CD4-positive, alpha-beta T cell treated with Interleukin-17A for 4 hours (primary cell): ENCODE results near the gene R3HDML.

Source experiments
- DNase-seq: peaks from one replicate; pipeline ENCODE4 v3.0.0-alpha.2; 2020; ENCODE audit warnings: mixed read lengths

Gene R3HDML

DNA sequence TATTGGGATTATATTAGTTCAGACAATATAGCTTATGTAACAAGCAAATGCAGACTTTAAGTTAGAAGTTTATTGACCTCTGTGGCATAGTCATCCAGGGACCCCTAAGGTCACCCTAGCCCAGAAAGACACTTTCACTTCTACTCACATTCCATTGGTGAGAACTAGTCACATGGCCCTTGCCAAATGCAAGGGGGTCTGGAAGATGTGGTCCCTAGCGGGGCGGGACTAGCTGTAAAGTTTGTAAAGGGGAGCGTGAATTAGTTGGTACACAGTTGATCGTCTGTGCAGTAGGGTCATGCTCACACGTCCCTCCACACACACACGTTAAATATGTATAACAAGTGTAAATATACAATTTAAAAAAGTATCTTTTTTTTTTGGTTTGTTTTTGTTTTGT lies 27.9 kb downstream of the R3HDML start:
- DNase-seq = no peak

DNA sequence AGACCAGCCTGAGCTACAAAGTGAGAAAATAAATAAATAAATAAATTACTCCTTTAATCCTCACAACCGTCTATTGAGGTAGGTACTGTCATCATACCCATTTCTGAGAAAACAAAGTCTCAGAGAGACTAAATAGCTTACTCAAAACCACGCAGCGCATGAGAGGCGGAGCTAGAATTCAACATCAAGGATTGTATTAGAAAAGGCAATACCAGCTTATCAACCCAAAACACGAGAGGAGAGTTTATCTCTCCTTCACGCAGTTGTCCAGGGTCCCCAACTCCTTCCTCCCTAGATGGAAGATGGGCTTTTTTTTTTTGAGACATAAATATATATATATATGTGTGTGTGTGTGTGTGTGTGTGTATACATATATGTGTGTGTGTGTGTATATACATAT lies 30.9 kb downstream of the R3HDML start:
- no peak for DNase-seq

DNA sequence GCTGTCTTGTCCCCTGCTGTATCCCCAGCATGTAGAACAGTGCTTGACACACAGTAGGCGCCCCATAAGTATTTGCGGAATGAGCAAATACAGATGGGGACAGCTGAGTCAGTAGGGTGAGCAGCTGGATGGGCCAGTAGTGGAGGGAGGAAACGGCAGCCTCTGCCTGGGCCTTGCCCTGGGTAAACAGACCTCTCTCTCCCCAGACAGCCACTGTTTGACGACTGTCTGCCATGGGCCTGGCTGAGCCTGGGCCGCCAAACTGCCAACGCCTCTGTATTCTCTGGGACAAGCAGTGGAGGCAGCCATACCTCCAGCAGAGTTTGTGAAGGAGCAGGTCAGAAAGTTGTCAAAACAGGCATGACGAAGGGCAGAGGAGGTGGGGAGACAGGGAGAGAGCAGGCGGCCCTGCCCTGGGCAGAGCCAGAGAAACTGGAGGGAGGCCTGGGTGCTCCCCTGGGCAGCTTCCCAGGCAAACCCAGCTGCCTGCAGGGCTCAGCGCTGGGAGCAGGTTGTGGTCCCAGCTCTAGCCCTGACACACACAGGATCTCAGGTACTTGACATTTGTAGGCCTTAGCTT lies 33.9 kb downstream of the R3HDML start:
- DNase-seq = no peak

DNA sequence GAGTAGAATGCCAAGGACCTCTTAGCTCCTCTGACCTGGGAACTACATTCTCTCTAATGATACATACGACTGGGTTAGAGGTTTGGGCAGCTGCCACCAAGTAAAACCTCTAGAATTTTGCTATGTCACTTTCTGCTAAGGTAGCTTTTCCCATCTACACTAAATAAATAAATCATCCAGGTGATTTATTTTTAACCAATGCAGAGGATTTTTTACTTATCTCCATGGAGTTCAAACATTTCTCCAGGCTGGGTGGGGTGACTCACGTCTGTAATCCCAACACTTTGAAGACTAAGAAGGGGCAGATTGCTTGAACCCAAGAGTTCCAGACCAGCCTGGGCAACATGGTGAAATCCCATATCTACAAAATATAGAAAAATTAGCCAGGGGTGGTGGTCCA lies 45.8 kb downstream of the R3HDML start:
- DNase-seq = no peak

DNA sequence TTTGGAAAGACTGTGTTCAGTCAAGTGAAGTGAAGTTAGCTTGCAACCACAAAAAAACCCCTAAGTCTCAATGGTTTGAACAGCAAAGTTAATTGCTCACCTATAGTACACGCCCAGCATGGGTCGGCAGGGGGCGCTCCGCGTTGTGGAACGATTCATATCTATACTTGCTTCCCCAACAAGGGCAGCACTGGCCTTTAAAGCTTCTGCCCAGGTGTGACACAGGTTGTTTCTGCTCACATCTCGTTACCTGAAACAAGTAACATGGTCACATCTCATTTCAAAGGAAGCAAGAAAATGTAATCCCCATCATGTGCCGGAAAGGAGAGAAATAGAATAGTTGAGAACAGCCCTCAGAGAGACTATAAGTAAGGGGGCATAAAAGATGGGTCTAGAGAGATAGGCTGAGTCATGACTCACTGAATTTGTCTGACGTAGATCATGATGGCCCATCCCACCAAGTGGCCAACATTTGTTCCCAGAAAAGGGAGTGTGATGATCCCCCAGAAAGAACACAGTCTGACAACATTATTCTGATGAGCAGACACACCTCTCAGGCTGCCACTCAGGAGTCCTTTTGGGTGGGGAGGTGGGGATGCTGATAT lies 47.7 kb downstream of the R3HDML start:
- DNase-seq = peak; percentile 92

DNA sequence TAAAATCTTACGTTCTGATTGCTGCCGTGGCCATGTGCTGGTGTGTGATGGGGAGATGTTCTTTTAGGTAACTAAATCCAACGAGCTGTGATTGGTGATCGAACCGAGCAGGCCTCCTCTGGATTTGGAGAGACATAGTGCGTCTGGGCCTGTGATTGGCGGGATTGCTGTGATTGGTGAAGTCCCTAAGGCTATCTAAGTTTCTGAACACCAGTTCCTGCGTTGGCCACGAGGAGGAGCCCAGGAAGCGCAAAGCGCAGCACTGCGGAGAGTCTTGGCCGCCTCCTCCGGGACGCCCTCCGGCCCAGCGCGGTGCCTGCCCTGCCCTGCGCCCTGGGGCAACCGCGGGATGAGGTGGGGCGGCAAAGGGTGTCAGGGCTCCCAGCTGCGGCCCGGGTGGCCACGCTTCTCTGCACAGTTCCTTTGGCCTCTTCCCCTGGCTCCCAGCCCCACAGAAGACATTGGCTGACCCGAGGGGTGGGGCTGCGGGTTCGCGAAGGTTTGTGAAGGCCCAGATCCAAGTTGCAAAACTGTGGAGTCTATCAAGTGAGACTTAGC lies 51.7 kb downstream of the R3HDML start:
- peak; percentile 70 for DNase-seq

DNA sequence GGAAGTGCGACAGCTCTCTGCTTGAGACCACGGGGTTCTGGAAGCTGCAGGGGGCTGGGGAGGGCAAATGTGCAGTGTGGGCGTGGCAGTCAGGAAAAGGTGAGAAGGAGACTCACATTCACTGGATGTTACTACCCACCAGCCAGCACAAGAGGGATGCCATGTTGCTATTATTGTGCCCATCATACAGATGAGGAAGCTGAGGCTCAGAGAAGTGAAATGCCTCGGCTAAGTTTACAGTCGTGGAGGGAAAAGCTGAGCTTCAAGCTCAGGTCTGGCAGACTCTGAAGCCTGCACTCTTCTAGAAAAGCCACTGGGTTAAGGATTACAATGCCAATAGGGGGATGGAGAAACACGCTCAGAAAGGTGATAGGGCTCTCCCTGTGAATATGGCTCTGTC lies 53.0 kb downstream of the R3HDML start:
- no peak for DNase-seq

DNA sequence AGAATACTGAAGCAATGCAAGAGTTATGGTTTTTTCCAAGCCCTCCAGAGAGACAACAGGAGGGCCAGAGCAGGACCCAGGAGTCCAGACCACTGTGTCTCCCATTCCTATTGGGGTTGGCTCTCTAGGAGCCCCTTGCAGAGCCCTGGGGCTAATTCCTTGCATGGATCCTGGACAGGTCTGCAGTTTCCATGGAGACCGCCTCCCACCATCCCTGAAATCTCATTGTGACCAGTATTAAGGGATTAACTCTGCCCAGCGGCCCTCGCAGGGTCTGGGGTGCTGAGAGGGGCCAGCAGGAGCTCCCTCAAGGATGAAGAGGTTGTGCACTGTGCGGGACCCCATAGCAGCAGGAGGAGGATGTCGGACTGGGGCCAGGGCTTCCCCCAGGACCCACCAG lies 53.4 kb downstream of the R3HDML start:
- no peak for DNase-seq

DNA sequence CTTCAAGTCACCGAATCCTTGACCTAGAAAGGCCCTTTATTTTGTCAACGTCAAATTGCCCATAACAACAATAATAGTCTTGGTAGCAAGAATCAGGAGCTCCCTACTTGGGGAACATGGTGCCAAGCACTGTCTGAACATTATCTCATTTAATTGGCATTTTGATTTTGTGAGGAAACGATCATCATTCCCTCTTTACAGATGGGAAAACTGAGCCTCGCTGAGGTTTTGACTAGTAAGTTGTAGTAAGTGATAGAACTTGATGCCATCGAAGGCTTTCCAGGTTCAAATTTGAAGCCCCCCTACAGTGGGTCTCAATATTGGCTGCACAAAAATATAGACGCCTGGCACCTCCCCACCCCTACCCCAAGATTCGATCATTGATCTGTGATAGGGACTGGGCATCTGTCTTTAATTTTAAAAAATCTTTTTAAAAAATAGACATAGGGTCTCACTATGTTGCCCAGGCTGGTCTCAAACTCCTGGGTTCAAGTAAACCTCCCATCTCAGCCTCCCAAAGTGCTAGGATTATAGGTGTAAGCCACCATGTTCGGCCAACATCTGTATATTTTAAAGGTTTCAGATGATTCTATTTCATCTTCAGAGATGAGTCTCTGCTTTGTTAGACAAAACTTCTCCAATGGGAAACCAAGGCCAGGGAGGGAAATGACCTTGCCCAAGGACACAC lies 55.4 kb downstream of the R3HDML start:
- DNase-seq = no peak

DNA sequence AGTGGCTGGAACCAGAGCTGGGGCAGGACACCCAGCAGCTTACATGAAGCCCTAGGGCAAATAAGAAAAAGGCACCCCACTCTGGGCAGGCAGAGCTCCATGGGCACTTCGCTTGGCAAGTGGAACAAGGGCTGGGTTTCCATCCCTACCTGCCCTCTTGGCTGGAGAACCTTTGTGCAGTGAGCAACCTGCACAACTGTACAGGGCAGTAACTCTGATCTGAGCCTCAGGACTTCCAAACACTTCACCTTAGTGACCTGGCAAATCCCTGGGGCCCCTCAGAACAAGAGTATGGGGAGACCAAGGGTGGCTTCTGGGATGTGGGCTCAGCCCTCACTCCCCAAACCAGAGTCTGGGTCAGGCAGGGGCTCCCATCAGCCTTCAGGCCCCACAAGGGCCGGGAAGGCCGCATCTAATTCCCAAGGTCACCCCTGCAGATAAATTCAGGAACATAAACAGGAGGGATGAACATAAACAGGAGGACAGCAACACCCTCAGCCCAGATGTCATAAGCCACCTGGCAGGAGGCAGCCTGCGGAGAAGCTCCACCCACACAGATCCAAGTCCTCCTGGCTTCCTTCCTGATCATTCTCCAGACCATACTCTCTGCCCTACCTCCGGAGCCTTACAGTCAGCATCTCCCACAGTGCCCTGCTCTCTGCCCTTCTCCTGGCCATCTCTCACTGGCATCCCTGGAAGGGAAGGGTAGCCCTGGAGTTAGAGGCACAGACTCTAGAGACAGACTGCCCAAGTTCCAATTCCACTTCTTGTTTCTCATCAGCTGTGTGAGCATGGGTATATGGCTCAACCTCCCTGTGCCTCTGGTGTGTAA lies 56.1 kb downstream of the R3HDML start:
- DNase-seq = no peak

DNA sequence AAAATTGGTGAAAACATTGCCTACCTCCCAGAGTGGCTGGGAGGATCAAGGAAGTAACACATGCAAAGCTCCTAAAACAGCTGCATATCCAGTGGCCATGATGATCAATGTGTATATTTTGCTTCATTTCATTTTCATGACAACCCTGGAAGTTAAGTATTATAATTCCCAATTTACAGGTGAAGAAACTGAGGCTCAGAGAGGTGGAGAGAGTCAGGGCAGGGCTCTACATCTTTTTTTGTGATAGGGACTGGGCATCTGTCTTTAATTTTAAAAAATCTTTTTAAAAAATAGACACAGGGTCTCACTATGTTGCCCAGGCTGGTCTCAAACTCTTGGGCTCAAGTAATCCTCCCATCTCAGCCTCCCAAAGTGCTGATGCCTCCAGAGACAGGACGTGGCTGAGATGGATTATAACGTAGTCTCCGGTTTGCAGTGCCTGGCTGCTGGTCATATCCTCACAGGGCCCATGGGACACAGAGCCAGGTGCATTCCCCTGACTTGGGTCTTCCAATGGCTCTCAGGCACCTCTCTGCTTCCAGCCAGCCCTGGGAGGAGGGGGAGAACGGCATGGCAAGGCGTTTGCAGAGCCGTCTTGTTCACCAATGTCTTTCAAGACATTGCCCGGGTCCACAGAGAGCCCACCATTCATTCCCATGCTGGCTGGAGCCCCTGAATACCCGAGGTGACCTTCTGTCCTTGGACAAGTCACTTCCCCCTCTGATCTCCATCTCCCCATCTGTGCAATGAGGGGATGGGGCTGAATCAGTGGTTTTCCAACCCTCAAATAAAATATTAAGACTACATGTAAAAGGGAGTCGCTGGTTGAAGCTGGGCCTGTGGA lies 57.0 kb downstream of the R3HDML start:
- no peak for DNase-seq

DNA sequence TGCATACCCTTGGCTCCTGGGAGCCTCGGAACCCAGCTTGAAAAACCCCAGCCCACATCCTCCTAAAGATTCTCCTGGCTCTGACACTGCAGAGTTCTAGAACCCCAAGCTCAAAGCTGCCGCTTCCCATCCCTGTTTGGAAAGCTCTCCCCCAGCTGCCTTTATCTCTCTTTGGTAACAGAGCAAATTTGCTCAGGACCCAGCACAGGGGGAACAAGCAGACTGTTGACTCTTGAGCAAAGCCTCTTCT lies 57.5 kb downstream of the R3HDML start:
- no peak for DNase-seq

DNA sequence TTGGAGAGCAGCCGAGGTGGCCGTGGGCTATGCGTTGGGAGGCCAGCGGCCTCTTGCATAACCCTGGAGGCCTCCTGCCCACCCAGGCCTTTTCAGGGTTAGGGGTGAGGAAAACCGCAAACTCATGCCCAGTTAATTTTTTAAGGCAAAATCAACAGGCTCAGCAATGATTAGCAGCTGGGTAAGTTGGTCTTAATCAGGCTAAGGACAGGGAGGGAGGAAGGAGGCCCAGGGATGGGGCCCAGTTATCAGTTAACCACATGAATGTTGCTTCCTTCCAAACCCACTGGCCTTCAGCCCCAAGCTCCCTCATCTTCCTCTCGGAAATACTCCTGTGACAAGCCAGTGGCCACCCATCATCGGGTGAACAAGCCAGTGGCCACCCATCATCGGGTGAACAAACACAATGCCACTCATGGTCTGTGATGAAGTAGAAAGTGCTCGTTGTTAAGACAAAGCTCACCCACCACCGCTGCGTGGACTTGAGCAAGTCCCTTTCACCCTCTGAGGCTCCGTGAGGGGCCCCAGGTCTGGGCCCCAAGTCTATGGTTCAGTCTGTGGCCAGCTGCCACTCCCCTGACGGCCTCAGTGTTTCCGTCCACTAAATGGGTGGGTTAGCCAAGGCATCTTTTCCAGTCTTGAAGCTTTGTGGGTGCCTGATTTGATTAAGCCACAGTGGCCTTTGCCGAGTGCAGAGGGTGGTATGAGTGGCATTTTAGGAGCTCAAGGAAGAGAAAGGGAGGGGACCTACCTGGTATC lies 58.0 kb downstream of the R3HDML start:
- DNase-seq = no peak

DNA sequence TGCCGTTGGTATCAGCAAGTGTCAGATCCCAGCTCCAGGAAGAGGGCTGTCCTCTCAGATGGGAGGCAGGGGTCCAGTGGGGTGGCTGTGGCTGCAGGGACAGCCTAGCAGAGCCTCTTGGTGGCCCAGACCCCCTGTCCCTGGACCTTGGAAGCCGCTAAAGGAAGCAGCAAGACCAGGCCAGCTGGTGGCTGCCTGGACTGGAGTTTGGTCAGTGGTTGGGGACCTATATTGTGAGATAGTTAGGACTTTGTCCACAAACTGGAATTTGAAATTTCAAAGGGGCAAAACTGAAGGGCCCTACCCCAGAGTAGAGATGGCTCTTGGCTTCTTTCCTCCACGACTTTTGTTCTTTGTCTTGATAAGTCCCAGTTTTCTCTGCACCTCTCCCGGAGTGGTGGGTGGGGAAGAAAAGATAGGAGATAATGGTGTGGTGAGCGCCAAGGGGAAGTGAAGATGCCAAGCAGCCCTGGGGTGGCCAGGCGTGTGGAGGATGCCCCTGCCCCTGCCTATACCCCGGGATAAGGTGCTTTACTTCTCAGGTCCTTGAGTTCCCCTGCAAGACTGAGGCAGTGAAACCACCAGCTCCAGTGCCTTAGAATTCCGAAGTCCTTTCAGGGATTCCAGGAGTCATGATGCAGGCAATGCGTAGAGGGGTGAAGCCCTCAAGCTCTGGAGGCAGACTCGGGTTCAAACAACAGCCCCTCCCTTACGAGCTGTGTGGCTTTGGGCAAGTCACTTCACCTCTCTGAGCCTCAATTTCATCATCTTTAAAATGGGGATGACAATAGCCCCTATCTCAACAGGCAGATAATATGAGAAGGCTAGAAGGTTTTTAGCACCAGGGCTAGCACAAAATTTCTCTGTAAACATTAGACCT lies 58.9 kb downstream of the R3HDML start:
- DNase-seq = no peak

DNA sequence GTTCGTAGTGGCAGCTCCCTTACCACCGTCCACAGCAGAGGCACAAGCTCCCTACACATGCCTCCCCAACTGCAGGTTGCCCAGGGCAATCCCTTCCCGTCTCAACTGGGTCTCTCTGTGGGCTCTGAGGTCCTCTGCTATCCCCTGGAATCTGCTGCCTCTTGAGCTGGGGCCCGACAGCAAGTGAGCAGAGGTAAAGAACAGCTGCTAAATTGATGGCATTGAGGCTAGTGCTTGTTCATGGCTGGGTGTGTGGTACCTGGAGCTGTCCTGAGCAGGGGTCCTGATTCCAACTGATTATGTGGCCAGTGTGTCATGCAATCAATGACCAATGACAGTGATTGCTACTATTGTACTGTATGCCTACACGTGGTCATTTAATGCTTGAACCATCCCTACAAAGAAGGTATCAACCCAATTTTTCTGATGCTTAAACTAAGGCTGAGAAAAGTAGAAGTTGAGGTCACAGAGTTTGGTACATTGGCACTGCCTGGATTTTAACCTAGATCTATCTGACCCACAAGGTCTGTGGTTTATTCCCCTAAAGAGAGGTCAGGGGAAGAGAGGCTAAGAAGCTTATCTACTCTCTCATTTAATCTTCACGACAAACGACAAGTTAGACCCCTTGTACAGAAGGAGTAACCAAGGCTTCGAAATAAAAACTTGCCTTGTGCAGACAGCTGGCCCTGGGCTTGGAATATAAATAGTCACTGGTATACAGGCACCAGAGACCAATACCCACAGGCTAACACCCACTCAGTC lies 59.7 kb downstream of the R3HDML start:
- DNase-seq = no peak

DNA sequence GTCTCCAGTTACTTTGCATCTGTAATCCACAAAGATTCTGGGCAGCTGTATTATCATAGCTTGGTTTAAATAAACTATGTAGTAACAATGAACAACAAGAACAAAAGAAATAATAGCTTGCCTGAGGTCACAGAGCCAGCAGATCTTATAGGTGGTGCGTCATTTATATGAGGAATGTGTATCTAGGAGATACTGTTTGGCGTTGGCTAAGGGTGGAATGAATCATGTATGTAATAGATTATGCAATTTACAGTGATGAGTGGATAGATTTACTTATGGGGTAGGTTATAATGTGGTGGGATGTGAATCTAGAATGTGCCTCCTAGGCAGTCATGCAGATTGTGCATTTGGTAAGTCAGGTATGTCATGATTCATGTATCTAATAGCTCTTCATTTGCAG lies 61.5 kb downstream of the R3HDML start:
- DNase-seq = no peak

DNA sequence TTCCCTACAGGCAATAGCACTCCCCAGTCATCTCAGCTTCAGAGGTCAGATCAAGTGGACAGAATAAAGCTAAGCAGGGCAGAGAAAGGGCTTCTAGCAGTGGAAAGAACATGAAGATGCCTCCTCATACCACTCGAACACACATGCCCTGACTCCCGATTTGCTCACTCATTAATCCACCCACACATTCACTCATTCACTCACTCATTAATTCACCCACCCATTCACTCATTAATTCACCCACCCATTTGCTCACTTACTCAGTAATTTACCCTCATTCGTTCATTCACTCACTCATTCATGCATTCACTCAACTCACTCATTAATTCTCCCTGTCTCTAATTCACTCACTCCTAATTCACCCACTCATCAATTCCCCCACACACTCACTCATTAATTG lies 62.6 kb downstream of the R3HDML start:
- no peak for DNase-seq

DNA sequence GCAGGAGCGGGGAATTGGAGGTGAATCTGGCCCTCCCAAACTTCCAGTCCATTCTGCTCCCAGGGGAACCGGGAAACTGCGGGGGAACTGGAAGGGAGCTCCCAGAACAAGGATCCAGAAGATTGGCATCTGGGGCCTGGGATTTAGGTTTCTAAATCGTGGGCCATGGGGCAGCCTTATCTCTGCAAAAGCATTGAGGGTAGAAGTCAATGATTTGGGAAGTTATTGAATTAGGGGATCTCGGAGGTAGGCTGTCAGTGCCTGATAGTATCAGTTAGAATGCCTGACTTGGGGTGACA lies 63.8 kb downstream of the R3HDML start:
- no peak for DNase-seq
